HL-60 (cell line): ENCODE measurements around the gene RRH.

ENCODE experiments used
- GABPA ChIP-seq: IDR thresholded peaks from 2 replicates; pipeline ENCODE4 v1.6.1; 2012; ENCODE audit warnings: low read depth
- POLR2AphosphoS5 ChIP-seq: IDR thresholded peaks from 2 replicates; pipeline ENCODE4 v1.6.1; 2012; ENCODE audit warnings: low read depth
- TF ChIP-seq, protein P1 (sequence below): IDR thresholded peaks from one replicate; pipeline ENCODE4 v1.5.1; 2011; ENCODE audit warnings: low read length, control low read depth, inconsistent platforms; ENCODE audit not compliant: insufficient read depth
- TF ChIP-seq, protein P2 (sequence below): IDR thresholded peaks from 2 replicates; pipeline ENCODE4 v1.6.1; 2012; ENCODE audit warnings: low read depth; ENCODE audit not compliant: insufficient replicate concordance

DNA sequence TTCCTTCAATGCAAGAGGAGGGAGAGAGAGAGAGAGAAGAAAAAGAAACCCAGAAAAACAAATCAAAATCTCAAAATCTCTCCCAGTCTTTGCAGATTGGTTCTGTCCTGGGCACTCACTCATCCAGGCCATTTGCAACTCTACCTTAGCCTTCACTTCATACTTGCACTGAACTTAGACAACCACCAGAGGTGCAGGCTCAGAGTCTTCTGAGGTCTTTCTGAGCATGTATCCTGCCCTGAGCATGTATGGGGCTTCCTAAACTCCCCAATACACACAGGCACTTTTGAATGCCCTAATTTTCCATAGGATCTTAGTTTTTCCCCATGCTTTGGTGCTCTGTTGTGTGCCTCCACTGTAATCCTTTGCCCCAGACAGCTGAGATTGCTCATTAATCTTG is 28.9 kb upstream of the RRH start:
- TF ChIP-seq, protein P1, sequence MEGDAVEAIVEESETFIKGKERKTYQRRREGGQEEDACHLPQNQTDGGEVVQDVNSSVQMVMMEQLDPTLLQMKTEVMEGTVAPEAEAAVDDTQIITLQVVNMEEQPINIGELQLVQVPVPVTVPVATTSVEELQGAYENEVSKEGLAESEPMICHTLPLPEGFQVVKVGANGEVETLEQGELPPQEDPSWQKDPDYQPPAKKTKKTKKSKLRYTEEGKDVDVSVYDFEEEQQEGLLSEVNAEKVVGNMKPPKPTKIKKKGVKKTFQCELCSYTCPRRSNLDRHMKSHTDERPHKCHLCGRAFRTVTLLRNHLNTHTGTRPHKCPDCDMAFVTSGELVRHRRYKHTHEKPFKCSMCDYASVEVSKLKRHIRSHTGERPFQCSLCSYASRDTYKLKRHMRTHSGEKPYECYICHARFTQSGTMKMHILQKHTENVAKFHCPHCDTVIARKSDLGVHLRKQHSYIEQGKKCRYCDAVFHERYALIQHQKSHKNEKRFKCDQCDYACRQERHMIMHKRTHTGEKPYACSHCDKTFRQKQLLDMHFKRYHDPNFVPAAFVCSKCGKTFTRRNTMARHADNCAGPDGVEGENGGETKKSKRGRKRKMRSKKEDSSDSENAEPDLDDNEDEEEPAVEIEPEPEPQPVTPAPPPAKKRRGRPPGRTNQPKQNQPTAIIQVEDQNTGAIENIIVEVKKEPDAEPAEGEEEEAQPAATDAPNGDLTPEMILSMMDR = no peak
- TF ChIP-seq POLR2AphosphoS5 (no peak), GABPA (no peak)
- TF ChIP-seq, protein P2, sequence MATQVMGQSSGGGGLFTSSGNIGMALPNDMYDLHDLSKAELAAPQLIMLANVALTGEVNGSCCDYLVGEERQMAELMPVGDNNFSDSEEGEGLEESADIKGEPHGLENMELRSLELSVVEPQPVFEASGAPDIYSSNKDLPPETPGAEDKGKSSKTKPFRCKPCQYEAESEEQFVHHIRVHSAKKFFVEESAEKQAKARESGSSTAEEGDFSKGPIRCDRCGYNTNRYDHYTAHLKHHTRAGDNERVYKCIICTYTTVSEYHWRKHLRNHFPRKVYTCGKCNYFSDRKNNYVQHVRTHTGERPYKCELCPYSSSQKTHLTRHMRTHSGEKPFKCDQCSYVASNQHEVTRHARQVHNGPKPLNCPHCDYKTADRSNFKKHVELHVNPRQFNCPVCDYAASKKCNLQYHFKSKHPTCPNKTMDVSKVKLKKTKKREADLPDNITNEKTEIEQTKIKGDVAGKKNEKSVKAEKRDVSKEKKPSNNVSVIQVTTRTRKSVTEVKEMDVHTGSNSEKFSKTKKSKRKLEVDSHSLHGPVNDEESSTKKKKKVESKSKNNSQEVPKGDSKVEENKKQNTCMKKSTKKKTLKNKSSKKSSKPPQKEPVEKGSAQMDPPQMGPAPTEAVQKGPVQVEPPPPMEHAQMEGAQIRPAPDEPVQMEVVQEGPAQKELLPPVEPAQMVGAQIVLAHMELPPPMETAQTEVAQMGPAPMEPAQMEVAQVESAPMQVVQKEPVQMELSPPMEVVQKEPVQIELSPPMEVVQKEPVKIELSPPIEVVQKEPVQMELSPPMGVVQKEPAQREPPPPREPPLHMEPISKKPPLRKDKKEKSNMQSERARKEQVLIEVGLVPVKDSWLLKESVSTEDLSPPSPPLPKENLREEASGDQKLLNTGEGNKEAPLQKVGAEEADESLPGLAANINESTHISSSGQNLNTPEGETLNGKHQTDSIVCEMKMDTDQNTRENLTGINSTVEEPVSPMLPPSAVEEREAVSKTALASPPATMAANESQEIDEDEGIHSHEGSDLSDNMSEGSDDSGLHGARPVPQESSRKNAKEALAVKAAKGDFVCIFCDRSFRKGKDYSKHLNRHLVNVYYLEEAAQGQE = no peak
